Measurements from ENCODE around the gene CASP10.
"Not testable (repeated sequence)": the region's sequence is repeated elsewhere in the genome, so short reads cannot be mapped to it uniquely, and the experiment has no call there.

CASP10 gene

GRCh38 chr2:201234663-201235135 is 51.8 kb downstream of the CASP10 start:
- no peak for DNase-seq

GRCh38 chr2:201235860-201236811 is 53.2 kb downstream of the CASP10 start:
- DNase-seq = peak; percentile 34

DNA sequence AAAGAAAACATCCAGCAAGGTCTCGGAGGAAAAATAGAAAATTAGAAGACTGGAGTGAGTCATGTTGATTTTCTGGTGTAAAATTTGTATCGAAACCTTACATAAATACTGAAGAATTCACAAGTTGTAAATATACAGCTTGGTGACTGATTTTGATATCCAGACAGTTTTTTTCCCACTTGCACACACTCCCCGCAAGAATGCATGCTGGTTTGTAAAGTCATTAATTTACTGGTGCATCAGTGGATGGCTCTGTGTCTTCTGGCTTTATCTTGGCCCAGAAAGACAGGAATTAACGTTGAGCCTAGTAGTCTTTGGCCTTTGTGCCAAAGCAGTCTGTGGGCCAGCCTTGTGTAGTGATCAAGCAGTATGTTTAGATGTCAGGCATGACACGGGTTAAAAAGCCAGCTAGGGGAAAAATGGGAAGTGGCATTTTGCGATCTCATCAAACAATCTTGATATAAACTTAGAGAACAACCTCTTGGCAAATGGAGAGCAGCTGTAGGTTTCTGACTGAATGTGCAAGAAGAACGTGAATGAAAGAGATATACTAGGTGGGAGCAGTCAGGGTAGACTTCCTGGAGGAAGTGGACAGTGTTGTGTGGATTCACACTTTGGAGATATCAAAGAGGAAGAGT is 54.7 kb downstream of the CASP10 start:
- DNase-seq = no peak

DNA sequence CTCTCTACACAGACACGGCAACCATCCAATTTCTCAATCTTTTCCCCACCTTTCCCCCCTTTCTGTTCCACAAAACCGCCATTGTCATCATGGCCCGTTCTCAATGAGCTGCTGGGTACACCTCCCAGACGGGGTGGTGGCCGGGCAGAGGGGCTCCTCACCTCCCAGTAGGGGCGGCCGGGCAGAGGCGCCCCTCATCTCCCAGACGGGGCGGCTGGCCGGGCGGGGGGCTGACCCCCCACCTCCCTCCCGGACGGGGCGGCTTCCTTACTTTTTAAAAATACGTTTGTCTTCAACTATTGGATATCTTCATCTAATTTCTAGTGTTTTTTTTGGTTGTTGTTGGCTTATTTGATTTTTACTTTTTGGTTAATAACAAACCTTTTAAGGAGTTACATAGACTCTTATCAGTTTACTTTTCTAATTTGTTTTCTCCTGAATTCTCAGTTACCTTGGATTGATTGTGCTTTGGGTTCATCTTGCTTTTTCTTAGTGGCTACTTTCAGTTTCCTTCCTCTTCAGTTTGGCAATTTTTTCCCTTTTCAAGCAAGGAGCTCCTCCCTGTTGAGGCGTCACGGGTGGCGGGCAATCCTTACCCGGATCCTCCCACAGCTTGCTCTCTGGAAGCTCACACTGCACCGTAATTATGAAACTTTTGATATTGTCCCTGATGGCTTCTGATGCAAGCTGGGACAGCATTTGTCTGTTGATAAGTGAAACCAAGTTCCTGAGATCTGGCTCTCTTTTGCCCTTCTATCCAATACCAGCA is 56.4 kb downstream of the CASP10 start:
- DNase-seq = not testable (repeated sequence)

DNA sequence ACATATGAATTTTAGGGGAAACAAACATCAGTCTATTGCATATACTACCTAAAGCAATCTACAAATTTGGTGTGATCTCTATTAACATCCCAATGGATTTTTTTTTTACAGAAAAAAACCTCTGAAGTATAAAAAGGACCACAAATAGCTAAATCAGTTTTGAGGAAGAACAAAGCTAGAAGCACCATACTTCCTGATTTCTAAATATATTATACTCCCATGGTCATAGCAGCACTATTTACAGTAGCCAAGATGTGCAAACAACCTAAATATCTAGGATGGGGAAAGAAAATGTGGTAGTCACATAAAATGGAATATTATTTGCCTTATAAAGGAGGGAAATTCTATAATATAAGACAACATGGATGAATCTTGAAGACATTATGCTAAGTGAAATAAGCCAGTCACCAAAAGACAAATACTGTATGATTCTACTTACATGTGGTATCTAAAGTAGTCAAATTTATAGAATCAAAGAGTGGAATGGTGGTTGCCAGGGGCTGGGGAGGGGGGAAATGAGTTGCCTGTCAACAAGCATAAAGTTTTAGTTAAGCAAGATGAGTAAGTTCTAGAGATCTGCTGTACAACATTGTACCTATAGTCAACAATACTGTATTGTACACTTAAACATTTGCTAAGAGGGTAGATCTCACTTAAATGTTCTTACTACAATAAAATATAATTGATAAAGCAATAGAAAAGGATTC is 59.8 kb downstream of the CASP10 start:
- DNase-seq = no peak

GRCh38 chr2:201244829-201245228 is 61.9 kb downstream of the CASP10 start:
- DNase-seq = no peak

- DNase-seq = no peak
Measured at GRCh38 chr2:201246280-201246679, 63.3 kb downstream of the CASP10 start.

- DNase-seq = no peak
Measured at GRCh38 chr2:201248288-201248844, 65.4 kb downstream of the CASP10 start.

- DNase-seq = no peak
Measured at GRCh38 chr2:201249889-201250288, 66.9 kb downstream of the CASP10 start.

DNA sequence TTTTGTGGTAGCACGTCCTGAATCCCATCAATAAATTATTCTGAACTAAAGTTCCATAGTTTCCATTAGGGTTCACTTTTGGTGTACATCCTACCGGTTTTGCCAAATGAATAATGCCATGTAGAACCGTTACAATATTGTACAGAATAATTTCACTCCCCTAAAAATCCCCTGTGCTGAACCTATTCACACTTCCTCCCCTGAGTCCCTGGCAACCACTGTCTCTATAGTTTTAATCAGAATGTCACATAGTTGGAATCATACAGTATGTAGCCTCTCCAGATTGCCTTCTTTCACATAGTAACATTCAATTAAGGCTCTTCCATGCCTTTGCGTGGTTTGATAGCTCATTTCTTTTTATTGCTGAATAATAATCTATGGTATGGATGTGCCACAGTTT is 67.8 kb downstream of the CASP10 start:
- DNase-seq = no peak

GRCh38 chr2:201254081-201254730 is 71.3 kb downstream of the CASP10 start:
- peak; percentile 18 for DNase-seq

GRCh38 chr2:201255408-201256033 is 72.6 kb downstream of the CASP10 start:
- DNase-seq = no peak

DNA sequence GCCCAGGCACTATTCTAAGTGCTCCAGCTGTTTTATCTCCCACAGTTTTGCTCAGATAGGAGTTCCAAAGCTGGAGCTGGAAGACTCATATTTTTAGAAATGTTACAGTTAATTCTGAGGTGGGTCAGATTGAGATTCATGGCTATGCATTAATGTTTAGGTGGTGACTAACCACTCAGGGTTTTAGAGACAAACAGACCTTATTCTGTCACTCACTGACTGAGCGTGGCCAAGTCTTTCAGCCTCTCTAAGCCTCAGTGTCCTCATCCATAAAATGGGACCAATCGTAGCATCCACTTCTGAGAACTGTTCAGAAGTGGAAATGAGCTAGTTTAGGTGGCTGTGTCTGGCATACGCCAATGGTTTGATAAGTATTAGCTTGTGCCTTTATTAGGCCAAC is 73.1 kb downstream of the CASP10 start:
- DNase-seq = no peak

DNA sequence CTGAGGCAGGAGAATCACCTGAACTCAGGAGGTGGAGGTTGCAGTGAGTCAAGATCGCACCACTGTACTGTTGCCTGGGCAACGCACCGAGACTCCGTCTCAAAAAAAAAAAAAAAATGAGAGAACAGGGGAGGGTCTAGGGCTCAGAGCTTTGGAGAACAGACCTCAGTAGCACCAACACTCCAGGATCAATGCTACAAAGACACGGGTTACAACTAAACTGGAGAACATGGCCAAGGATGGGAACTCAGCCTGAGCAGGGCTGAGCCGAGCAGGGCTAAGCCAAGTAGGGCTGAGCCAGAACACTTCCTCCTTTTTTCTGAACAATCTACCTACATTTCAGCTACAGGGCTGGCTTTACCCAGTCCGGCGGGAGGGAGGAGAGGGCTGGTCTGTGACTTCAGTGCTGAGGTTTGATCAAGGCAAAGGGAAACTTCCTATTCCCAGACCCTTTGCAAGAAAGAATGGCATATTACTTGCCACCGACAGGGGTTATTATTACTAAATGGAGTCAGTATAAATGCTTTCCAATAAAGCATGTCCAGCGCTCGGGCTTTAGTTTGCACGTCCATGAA is 74.5 kb downstream of the CASP10 start:
- no peak for DNase-seq

DNA sequence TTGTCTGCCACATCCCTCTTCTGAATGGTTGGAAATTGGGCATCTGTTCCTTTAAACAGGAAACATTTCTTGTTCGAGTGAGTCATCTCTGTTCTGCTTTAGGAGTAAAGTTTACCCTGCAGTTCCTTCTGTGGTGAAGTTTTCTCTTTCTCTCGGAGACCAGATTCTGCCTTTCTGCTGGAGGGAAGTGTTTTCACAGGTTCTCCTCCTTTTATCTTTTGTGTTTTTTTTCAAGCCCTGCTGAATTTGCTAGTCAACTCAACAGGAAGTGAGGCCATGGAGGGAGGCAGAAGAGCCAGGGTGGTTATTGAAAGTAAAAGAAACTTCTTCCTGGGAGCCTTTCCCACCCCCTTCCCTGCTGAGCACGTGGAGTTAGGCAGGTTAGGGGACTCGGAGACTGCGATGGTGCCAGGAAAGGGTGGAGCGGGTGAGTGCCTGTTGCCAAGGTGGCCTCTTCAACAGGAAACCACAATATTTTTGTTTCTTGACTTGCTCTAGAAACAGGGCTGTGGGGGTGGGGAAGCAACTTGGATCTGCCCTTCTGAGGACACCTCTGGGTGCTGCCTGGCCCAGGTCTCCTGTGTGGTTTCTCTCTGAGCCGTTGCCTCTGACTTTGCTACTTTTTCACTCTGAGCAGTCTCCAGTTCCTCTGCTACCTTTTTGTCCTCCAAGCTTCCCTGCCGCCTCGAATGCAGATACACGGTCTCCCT is 75.2 kb downstream of the CASP10 start:
- DNase-seq = no peak

DNA sequence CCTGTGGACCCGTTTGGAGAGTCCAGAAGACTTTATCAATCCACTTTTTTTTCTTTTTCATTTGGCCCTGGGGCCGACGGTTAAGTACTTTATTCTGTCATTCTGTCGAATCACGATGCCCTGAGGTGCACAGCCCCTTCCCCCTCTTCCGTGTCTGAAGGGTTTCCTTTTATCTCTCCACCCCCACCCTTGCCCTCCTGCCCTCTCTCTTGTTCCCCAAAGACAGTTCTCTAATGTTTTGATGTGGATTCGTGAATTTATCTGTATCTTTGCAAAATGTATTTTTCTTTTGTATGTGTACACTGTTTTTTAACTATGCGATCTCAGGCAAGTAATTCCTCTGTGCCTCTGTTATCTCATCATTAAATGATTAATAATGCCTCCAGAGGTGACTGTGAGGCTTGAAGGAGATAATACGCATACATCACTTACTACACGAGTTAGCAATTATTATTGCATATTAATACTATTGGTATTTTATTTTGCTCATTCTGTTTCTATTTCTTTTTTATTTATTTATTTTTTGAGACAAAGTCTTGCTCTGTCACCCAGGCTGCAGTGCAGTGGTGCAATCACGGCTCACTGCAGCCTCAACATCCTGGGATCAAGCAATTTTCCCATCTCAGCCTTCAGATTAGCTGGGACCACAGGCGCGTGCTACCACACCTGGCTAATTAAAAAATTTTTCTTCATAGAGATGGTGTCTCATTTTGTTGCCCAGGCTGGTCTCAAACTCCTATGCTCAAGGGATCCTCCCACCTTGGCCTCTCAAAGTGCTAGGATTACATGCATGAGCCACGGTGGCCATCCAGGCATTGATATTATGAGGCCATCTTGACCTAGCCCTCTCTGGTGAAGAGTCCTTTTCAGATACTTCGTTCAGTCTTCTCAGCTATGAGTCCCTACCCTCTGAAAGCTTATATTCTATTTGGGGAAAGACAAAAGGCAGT is 76.0 kb downstream of the CASP10 start:
- DNase-seq = no peak

- DNase-seq = no peak
Measured at GRCh38 chr2:201260302-201260800, 77.4 kb downstream of the CASP10 start, which contains the start of gene CASP8. CASP8 (plus strand) TSS chr2:201260536; CDS start chr2:201266487, 5,951 bp downstream.

- DNase-seq = no peak
Measured at GRCh38 chr2:201261471-201261870, 78.5 kb downstream of the CASP10 start.

DNA sequence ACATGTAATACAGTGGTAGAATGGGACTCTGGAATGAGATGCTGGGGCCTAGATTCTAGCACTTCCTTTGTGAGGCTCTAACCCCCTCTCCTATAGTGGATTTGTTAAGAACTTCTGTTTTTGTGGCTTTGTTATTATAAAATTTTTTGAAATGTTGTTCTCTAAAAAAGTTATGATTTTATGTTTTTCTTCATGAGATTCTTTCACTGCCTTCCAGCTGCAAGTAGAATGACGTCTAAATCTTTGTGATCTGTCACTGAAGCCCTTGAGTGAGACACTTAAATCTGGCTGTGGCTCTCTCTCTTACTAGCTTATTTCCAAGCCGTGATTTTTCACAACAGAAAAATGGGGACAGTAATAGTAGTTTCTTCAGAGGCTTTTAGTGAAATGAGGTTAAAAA is 79.0 kb downstream of the CASP10 start:
- no peak for DNase-seq
